ENCODE results near the gene FTSJ3.
"Not testable (repeated sequence)": the region's sequence is repeated elsewhere in the genome, so short reads cannot be mapped to it uniquely, and the experiment has no call there.

FTSJ3 gene

DNA sequence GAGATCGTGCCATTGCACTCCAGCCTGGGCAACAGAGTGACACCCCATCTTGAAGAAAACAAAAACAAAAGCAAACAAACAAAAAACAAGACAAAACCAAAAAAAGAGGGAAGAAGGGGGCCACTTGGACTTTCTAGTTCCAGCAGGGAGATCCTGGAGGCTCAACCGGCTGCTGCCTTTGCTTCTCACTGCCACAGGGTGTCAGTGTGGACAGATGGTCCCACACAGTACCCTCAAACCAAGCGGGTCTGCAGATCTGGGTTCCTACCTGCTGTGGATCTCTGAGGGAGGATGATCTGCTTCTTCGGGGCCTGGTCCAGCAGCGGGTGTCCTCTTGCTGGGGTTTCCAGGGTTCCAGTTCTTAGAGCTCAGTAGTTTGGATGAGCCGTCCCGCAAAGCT, 39.2 kb upstream of the FTSJ3 start:
- peak; percentile 67 for TF ChIP-seq CTCF (IDR thresholded peaks at IDR 0.05; ENCODE audit: low read depth, low read length)
- DNase-seq = peak; percentile 60
- H3K36me3 ChIP-seq; H3K4me3 ChIP-seq (ENCODE audit: low read depth, low read length); H3K27me3 ChIP-seq (ENCODE audit: insufficient read depth, low read depth, severe bottlenecking); H3K9me3 ChIP-seq (ENCODE audit: severe bottlenecking); H3K27ac ChIP-seq: not testable (repeated sequence)

- H3K36me3 ChIP-seq = no peaks in the 10 kb centered on the region
- no peaks in the 10 kb centered on the region for H3K9me3 ChIP-seq (ENCODE audit: severe bottlenecking)
- no peak overlapping the region for H3K4me3 ChIP-seq (ENCODE audit: low read depth, low read length)
- no peak for TF ChIP-seq CTCF (IDR thresholded peaks at IDR 0.05; ENCODE audit: low read depth, low read length)
- no peak for DNase-seq
- H3K27me3 ChIP-seq (ENCODE audit: insufficient read depth, low read depth, severe bottlenecking) = no peaks in the 10 kb centered on the region
- H3K27ac ChIP-seq = no peak overlapping the region
These were observed 31.8 kb upstream of the FTSJ3 start for GRCh38 chr17:63859257-63859656.

- H3K36me3 ChIP-seq; H3K4me3 ChIP-seq (ENCODE audit: low read depth, low read length); H3K27ac ChIP-seq; H3K9me3 ChIP-seq (ENCODE audit: severe bottlenecking); H3K27me3 ChIP-seq (ENCODE audit: insufficient read depth, low read depth, severe bottlenecking); DNase-seq: not testable (repeated sequence)
These were observed 29.0 kb upstream of the FTSJ3 start for GRCh38 chr17:63856425-63856824.

DNA sequence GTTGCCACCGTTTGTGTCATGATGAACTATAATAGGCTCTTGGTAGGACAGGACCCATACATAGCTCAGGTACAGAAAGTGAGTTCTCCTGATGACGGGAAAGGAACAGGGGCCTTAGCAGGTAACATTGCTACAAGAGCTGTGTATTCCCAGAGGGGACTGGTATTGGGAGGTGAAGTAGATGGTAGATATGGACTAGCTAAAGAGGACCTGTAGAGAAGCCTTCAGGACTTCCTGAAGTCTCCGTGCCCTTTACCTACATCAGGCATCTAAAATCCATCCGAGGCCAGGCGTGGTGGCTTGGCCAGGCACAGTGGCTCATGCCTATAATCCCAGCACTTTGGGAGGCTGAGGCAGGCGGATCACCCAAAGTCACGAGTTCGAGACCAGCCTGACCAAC, 27.7 kb upstream of the FTSJ3 start:
- Histone ChIP-seq H3K4me3 (ENCODE audit: low read depth, low read length) (no peak overlapping the region), H3K27me3 (ENCODE audit: insufficient read depth, low read depth, severe bottlenecking) (no peaks in the 10 kb centered on the region), H3K9me3 (ENCODE audit: severe bottlenecking) (no peaks in the 10 kb centered on the region), H3K27ac (no peak overlapping the region), H3K36me3 (no peaks in the 10 kb centered on the region)
- no peak for TF ChIP-seq CTCF (IDR thresholded peaks at IDR 0.05; ENCODE audit: low read depth, low read length)
- no peak for DNase-seq

DNA sequence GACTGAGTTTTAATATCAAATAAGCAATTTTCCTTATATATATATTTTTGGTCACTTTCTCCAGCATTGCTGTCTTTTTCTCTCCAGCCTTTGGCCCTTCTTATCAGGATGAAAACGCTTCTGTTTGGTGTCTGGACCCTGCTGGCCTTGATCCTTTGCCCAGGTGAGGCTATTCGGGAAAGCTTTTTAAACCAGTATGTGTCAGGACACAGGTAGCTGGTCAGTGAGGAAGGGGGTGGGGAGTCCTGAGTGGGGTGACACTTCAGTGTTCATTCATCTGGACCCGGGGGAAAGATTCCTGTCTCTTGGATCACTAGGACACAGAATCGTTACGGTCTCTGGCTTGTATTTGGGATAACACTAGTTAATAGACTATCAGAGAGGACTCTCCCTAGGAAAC, 27.2 kb upstream of the FTSJ3 start:
- DNase-seq = no peak
- H3K27me3 ChIP-seq (ENCODE audit: insufficient read depth, low read depth, severe bottlenecking) = no peaks in the 10 kb centered on the region
- no peak for TF ChIP-seq CTCF (IDR thresholded peaks at IDR 0.05; ENCODE audit: low read depth, low read length)

DNA sequence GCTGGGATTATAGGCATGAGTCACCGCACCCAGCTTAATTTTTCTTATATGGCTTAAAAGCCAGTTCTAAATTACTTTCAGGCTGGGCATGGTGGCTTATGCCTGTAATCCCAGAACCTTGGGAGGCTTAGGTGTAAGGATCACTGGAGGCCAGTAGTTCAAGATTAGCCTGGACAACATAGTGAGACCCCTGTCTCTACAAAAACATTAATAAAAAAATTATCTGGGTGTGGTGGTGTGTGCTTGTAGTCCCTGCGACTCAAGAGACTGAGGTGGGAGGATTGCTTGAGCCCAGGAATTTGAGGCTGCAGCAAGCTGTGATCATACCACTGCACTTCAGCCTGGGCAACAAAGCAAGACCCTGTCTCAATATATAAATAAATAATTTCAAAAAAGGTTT, 25.8 kb upstream of the FTSJ3 start:
- H3K27ac ChIP-seq = no peak overlapping the region
- H3K9me3 ChIP-seq (ENCODE audit: severe bottlenecking) = no peaks in the 10 kb centered on the region
- H3K27me3 ChIP-seq (ENCODE audit: insufficient read depth, low read depth, severe bottlenecking) = no peaks in the 10 kb centered on the region
- no peak for DNase-seq
- TF ChIP-seq CTCF (IDR thresholded peaks at IDR 0.05; ENCODE audit: low read depth, low read length) = no peak
- H3K36me3 ChIP-seq = no peaks in the 10 kb centered on the region
- no peak overlapping the region for H3K4me3 ChIP-seq (ENCODE audit: low read depth, low read length)

More for the DNA sequence above, 27.2 kb upstream of the FTSJ3 start:
- Histone ChIP-seq H3K36me3 (no peaks in the 10 kb centered on the region), H3K27ac (no peak overlapping the region), H3K9me3 (ENCODE audit: severe bottlenecking) (no peaks in the 10 kb centered on the region), H3K4me3 (ENCODE audit: low read depth, low read length) (no peak overlapping the region)
